ENCODE data around the gene SCN8A.
"Not testable (repeated sequence)": the region's sequence is repeated elsewhere in the genome, so short reads cannot be mapped to it uniquely, and the experiment has no call there.

SCN8A gene

DNA sequence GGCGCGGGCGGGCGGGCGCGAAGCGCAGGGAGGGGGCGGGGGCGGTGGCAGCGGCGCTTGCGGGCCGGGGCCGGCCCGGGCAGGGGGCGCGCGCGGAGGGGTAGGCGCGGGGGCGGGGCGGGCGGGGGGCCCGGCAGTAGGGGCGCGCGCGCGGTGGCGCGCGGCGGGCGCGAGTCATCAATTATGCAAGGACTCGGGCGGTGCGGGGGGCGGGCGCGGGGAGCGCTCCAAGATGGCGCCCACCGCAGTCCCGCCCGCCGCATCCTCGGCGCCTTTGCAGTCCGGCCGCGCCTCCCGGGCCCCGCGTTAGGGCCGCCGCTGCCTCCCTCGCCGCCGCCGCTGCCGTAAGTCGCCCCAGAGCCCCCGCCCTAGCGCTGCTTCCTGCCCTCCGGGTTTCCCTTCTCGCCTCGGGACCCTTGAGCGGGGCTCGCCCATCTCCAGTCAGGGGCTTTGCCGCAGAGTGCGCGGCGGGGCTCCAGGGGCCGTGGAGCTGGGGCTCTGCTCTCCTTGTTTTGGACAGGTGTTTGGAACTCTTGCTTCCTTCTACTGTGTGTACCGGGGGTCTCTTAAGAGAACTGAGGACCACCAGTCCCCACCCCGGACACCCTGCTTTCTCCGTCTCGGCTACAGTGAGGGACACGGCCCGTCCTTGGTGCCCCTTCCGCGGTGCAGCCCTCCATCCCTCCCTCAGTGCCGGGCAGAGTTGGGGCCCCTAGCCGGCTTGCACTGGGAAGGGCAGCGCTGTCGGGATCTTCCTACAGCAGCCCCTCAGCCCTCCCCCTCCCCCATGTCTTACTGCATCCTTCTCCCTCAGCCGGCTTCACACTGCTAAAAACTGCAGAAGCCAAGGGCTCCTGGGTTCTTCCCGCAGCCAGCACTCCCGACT lies at the start of gene SCN8A:
Gene SCN8A, plus strand, starts transcription at position 218 of the 886 bp plus-strand sequence. CDS start 71,585 bp downstream, outside the sequence.
- Histone ChIP-seq H3K36me3 (peaks cover 2% of the 10 kb centered on the region), H3K9me3 (ENCODE audit: severe bottlenecking) (no peaks in the 10 kb centered on the region), H3K27ac (peak within 1 kb of the TSS; percentile 94), H3K27me3 (ENCODE audit: insufficient read depth, low read depth, severe bottlenecking) (no peaks in the 10 kb centered on the region), H3K4me3 (ENCODE audit: low read depth, low read length) (peak within 1 kb of the TSS; percentile 91)
- TF ChIP-seq, protein P1, sequence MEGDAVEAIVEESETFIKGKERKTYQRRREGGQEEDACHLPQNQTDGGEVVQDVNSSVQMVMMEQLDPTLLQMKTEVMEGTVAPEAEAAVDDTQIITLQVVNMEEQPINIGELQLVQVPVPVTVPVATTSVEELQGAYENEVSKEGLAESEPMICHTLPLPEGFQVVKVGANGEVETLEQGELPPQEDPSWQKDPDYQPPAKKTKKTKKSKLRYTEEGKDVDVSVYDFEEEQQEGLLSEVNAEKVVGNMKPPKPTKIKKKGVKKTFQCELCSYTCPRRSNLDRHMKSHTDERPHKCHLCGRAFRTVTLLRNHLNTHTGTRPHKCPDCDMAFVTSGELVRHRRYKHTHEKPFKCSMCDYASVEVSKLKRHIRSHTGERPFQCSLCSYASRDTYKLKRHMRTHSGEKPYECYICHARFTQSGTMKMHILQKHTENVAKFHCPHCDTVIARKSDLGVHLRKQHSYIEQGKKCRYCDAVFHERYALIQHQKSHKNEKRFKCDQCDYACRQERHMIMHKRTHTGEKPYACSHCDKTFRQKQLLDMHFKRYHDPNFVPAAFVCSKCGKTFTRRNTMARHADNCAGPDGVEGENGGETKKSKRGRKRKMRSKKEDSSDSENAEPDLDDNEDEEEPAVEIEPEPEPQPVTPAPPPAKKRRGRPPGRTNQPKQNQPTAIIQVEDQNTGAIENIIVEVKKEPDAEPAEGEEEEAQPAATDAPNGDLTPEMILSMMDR (IDR thresholded peaks at IDR 0.05; ENCODE audit: low read depth, low read length), result no peak
- DNase-seq, result peak; percentile 86

DNA sequence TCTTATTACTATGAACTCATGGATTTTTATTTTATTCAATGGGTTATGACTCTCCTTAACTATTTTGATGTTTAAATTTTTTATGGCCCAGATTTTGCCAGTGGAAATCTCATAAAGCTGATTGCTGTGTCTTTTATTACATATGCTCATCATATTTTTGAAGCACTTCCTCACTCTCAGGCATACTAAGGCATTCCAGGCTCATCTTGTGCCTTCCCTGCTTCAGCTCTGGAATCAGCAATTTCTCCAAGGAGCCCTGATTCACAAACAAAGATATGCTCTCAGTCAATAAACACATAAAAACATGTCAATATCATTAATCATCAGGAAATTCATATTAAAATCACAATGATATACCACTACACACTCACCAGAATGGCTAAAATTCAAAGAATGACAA lies 44.9 kb upstream of the SCN8A start:
- TF ChIP-seq, protein P1 (IDR thresholded peaks at IDR 0.05; ENCODE audit: low read depth, low read length), result no peak
- Histone ChIP-seq H3K4me3 (ENCODE audit: low read depth, low read length) (no peak overlapping the region), H3K36me3 (no peaks in the 10 kb centered on the region), H3K27me3 (ENCODE audit: insufficient read depth, low read depth, severe bottlenecking) (no peaks in the 10 kb centered on the region), H3K27ac (no peak overlapping the region), H3K9me3 (ENCODE audit: severe bottlenecking) (peaks cover 8% of the 10 kb centered on the region)
- DNase-seq, result no peak

DNA sequence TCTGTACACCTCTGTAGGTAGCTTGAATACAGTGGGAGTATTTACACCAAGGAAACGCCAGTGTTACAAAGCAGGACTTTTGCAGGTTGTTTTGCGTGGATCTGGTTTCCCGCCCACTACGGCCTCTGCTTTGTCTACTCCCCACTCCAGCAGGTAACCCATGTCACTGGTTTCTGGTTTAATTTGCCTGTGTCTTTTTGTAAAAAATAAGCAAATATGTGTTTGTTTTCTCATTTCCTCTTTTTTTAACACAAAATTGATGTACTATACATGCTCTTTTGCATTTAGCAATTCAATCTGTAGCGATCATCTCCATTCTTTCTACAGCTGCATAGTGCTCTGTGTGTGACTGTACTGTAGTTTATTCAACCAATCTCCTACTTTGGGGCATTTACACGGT lies 43.4 kb upstream of the SCN8A start:
- no peaks in the 10 kb centered on the region for H3K36me3 ChIP-seq
- no peak overlapping the region for H3K27ac ChIP-seq
- TF ChIP-seq, protein P1 (IDR thresholded peaks at IDR 0.05; ENCODE audit: low read depth, low read length), result no peak
- H3K27me3 ChIP-seq (ENCODE audit: insufficient read depth, low read depth, severe bottlenecking), result no peaks in the 10 kb centered on the region
- peaks cover 8% of the 10 kb centered on the region for H3K9me3 ChIP-seq (ENCODE audit: severe bottlenecking)
- DNase-seq, result no peak
- no peak overlapping the region for H3K4me3 ChIP-seq (ENCODE audit: low read depth, low read length)

DNA sequence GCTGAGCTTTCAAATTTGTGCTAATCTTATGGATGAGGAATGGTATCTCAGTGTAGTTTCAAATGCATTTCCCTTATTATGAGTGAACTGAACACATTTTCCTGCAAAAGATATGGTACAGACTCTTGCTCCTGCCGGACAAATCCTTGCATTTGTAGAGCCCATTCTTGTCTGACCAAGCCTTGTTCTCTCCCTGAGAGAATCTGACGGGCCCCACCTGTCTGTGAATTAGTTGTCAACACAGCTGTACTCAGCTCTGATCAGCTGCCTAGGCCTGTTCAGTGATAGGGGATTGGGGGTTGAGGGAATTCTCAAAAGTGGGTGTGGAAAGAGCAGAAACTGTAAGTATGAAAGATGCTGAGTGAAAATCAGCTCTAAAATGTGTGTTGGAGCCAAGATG lies 42.8 kb upstream of the SCN8A start:
- H3K36me3 ChIP-seq, result no peaks in the 10 kb centered on the region
- H3K27me3 ChIP-seq (ENCODE audit: insufficient read depth, low read depth, severe bottlenecking), result no peaks in the 10 kb centered on the region
- no peak overlapping the region for H3K27ac ChIP-seq
- no peak overlapping the region for H3K4me3 ChIP-seq (ENCODE audit: low read depth, low read length)
- peaks cover 8% of the 10 kb centered on the region for H3K9me3 ChIP-seq (ENCODE audit: severe bottlenecking)
- DNase-seq, result no peak
- TF ChIP-seq, protein P1 (IDR thresholded peaks at IDR 0.05; ENCODE audit: low read depth, low read length), result no peak

- Histone ChIP-seq H3K27ac (no peak overlapping the region), H3K27me3 (ENCODE audit: insufficient read depth, low read depth, severe bottlenecking) (no peaks in the 10 kb centered on the region), H3K9me3 (ENCODE audit: severe bottlenecking) (no peaks in the 10 kb centered on the region), H3K4me3 (ENCODE audit: low read depth, low read length) (no peak overlapping the region), H3K36me3 (no peaks in the 10 kb centered on the region)
- TF ChIP-seq, protein P1 (IDR thresholded peaks at IDR 0.05; ENCODE audit: low read depth, low read length), result no peak
- no peak for DNase-seq
Measured at GRCh38 chr12:51549637-51550036, 41.4 kb upstream of the SCN8A start.

- not testable (repeated sequence) for DNase-seq; H3K27me3 ChIP-seq (ENCODE audit: insufficient read depth, low read depth, severe bottlenecking)
Measured at GRCh38 chr12:51568271-51569032, 22.6 kb upstream of the SCN8A start.

More at GRCh38 chr12:51568271-51569032, 22.6 kb upstream of the SCN8A start:
- H3K9me3 ChIP-seq (ENCODE audit: severe bottlenecking); H3K36me3 ChIP-seq; H3K4me3 ChIP-seq (ENCODE audit: low read depth, low read length); H3K27ac ChIP-seq: not testable (repeated sequence)
